ENCODE results near the gene DRAM1.
"Not testable (repeated sequence)": the region's sequence is repeated elsewhere in the genome, so short reads cannot be mapped to it uniquely, and the experiment has no call there.

The DRAM1 gene

GRCh38 chr12:101908395-101908794 is 31.0 kb downstream of the DRAM1 start:
- DNase-seq: no peak

- no peak for DNase-seq
Measured at GRCh38 chr12:101909646-101910045, 32.3 kb downstream of the DRAM1 start.

GRCh38 chr12:101915841-101916240 is 38.5 kb downstream of the DRAM1 start:
- DNase-seq: no peak

GRCh38 chr12:101918805-101919204 is 41.4 kb downstream of the DRAM1 start:
- not testable (repeated sequence) for DNase-seq

GRCh38 chr12:101919447-101919846 is 42.1 kb downstream of the DRAM1 start:
- DNase-seq: no peak

- DNase-seq: no peak
Measured at GRCh38 chr12:101920906-101921305, 43.5 kb downstream of the DRAM1 start.

GRCh38 chr12:101923045-101923718 is 45.8 kb downstream of the DRAM1 start:
- DNase-seq: no peak

GRCh38 chr12:101924618-101925017 is 47.2 kb downstream of the DRAM1 start:
- no peak for DNase-seq

GRCh38 chr12:101925361-101925760 is 48.0 kb downstream of the DRAM1 start:
- DNase-seq: no peak

GRCh38 chr12:101925935-101926334 is 48.6 kb downstream of the DRAM1 start:
- DNase-seq: no peak

GRCh38 chr12:101927036-101927435 is 49.7 kb downstream of the DRAM1 start:
- DNase-seq: no peak

- DNase-seq: no peak
Measured at GRCh38 chr12:101927999-101928398, 50.6 kb downstream of the DRAM1 start.

GRCh38 chr12:101928556-101928955 is 51.2 kb downstream of the DRAM1 start:
- DNase-seq: no peak

- DNase-seq: no peak
Measured at GRCh38 chr12:101929365-101930041, 52.1 kb downstream of the DRAM1 start.

GRCh38 chr12:101931498-101932326 is 54.3 kb downstream of the DRAM1 start:
- peak in 1 of 5 experiments; percentile 61 for DNase-seq

GRCh38 chr12:101933866-101934514 is 56.6 kb downstream of the DRAM1 start:
- DNase-seq: no peak

GRCh38 chr12:101935890-101936746 is 58.7 kb downstream of the DRAM1 start:
- DNase-seq: peak in 1 of 5 experiments; percentile 97

GRCh38 chr12:101939306-101939705 is 61.9 kb downstream of the DRAM1 start:
- DNase-seq: no peak

- DNase-seq: peak in 4 of 5 experiments; percentile 4 to 83 (median 14)
Measured at GRCh38 chr12:101939856-101940265, 62.5 kb downstream of the DRAM1 start.

- no peak for DNase-seq
Measured at GRCh38 chr12:101940400-101940950, 63.1 kb downstream of the DRAM1 start.
